HG03558 (cell line): ENCODE results near the gene PDZRN4.

Experiments used
- ATAC-seq: cut with Tn5 transposase; IDR thresholded peaks from one replicate; pipeline ENCODE4 v1.9.1; 2021; ENCODE audit warnings: moderate number of reproducible peaks; ENCODE audit not compliant: unreplicated experiment; ENCODE audit errors: extremely low read depth

PDZRN4 gene

DNA sequence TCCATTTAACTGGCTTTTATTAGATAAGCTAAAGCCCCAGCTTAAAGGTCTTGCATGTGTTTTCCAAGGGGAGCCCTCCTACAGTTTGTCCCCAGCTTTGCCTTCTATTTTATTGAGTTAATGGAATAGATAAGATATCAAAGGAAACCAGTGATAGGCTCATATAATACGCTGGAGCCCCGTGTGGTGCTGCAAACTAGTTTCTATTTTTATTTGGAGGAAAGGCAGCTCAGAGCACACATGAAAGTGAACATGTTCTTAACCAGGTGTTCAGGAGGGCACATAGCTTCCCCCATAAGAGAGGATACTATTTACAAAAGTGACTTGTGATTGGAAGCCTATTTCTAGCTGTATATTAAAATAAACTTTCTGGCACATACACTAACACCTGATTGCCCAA lies 251.7 kb downstream of the PDZRN4 start:
- ATAC-seq: no peak

DNA sequence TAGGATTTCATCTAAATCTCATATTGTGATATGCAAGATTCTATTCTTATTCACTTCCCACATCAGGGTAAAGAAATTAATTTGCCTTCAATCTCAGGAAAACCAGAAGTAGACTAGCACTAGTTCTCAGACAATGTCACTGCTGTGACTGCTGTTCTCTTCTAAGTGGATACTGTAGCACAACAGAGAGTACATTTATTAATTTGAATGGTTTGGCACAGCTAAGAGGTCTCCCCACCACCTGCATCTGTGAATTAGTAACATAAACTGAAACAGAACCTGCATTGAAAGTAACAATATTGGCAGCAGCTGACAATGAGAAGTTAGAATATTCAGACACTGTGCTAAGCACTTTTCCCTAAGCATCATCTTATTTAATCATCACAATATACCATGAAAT lies 253.1 kb downstream of the PDZRN4 start:
- no peak for ATAC-seq

GRCh38 chr12:41442896-41443295 lies 254.8 kb downstream of the PDZRN4 start:
- no peak for ATAC-seq

DNA sequence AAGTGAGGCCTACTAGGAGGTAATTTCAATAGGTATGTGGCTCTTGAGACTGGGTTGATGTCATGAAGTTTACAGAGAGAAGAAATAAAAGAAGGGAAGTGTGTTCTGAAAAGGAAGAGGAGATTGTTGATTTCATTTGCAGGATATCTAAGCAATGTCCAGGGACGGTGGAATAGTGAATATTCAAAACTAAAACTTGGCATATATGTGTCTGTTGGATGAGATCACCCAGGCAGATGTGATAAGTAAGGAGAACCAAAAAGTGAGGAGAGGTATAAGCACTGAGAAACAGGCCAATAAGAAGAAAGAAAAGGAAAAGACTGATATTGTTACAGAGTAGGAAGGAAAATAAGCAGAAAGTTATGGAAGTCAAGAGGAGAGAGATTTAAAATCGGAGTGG lies 255.6 kb downstream of the PDZRN4 start:
- no peak for ATAC-seq

GRCh38 chr12:41452838-41453407 lies 264.8 kb downstream of the PDZRN4 start:
- no peak for ATAC-seq

- ATAC-seq: no peak
Measured at GRCh38 chr12:41453409-41453808, 265.3 kb downstream of the PDZRN4 start.

GRCh38 chr12:41459111-41459905 lies 271.2 kb downstream of the PDZRN4 start:
- ATAC-seq: no peak

- ATAC-seq: no peak
Measured at GRCh38 chr12:41459906-41460214, 271.7 kb downstream of the PDZRN4 start.

DNA sequence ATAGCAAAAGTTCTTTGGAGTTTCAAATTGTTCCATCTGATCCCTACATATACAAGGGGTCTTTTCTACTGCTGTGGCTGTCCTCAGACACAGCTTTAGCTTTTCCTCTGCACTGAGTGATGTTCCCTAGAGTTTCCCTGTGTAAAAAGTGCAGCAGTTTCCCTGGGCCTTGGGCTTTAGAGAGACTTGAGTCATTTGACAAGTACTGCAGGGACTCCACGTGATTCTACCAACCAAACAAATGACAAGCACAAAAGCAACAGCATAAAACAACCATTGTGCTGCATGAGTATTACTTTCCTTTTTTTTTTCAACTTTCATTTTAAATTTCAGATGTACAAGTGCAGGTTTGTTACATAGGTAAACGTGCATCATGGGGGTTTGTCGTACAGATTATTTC lies 272.8 kb downstream of the PDZRN4 start:
- no peak for ATAC-seq

- no peak for ATAC-seq
Measured at GRCh38 chr12:41462312-41462711, 274.2 kb downstream of the PDZRN4 start.

DNA sequence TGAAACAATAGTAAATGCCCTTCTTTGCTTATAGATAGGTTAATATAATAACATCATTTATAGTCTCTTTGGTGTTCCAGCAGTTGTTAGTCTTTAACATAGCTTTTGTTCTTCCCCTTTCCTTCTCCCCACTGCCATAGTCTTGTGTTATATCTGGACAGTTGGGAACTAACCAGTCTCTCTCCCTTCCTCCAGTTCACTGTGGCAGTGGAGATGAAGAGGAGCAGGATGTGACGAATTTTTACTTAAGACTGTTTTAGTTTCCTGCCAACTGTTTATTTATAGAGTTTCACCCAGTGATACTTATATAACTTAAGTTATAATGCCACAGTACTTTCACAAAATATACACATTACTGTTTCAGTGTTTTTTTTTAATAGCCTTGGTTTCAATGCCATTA lies 277.4 kb downstream of the PDZRN4 start:
- ATAC-seq: no peak

- no peak for ATAC-seq
Measured at GRCh38 chr12:41466300-41466699, 278.2 kb downstream of the PDZRN4 start.

- no peak for ATAC-seq
Measured at GRCh38 chr12:41466802-41467201, 278.7 kb downstream of the PDZRN4 start.

GRCh38 chr12:41467591-41468325 lies 279.6 kb downstream of the PDZRN4 start:
- ATAC-seq: no peak

DNA sequence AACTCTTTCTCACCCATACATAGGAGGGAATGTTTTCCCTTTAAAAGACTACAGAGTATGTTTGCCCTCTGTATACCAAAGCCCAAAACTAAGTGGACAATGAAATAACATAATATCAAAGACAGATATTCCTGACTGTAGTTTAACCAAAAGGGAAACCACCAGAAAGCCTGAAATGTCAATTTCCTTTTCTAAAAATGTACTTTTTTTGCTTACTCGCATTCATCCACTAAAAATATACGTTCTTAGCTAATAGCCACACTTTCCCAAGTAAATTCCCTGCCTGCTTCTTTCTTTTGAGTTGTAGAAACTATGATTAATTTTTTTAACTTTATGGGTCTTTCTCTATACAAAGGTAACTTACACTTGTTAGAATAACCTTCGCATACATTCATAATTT lies 280.2 kb downstream of the PDZRN4 start:
- ATAC-seq: no peak

- ATAC-seq: no peak
Measured at GRCh38 chr12:41468756-41469155, 280.6 kb downstream of the PDZRN4 start.

GRCh38 chr12:41473441-41473840 lies 285.3 kb downstream of the PDZRN4 start:
- no peak for ATAC-seq

DNA sequence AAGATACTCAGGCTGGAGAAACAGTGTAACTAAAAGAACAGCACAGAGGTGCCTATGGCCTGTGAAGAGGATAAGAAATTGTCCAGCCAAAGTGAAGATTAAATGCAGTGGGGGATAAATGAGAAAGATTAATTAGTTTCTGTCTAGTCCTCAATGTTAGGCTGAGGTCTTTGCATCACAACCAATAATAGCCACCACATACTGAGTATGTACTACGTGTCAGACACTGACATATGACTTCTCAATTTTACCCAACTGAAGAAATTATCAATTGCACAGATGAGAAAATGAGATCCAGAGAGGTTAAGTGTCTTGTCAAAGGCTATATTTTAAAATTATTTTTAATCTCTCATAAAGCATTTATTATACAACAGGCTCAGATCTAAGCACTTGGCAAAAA lies 285.9 kb downstream of the PDZRN4 start:
- no peak for ATAC-seq

DNA sequence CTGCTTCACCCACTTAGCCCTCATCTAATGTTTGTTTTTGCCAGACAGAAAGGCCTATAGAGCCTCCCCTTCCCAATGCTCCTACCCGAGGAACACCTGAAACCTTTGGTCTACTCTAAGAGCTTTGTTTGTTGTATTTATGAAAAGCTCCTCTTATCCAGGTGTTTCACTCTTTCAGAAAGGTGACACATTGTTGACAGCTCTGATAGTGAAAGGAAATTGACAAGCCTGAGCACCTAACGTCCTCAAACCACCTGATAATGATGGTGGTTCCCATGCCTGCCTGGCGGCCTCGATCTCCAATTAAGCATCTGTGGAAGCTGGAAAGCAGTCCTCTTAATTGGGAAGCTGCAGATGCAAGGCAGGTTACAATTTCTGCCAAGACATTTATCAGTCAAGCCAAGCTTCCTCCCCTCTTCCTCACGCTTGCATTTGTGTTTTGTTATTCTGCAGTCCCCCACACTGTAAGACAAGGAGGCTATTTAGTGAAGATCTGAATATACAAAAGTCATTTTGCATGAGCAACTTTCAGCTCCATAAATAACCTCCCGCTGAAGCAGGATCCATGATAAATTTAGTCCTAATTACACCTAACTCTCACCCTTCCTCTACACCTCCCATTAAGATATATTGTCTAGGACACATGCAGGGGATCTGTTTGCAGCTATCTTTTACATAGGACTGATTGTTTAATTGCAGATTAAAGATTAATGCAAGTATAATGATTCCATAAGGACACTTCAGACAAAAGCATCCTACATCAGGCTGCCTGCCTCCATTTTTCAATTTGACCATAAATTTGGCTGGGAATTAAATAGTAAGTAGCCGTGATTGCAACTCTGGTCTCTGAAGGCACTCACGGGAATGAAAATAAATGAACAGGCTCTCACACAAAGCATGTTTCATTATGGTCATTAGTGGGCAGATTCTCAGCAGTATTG lies 288.6 kb downstream of the PDZRN4 start:
- ATAC-seq: no peak

DNA sequence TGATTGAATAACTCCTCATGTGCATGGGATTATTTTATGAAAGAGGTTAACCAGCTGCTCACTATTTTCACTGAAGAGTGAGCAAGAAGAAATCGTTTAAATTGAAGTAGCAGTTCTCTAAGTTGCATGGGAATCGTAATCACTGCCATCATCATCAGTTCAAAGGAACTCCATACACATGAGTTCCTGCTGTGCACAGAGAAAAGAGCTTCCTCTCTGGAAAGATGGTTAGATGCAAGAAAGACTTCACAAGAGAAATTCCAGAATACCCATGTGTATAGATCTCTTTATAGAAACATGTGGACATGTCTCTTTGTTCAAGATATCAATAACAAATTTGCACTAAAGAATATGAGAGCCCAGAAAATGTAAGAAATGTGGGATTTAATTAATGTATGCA lies 291.3 kb downstream of the PDZRN4 start:
- no peak for ATAC-seq

- ATAC-seq: no peak
Measured at GRCh38 chr12:41485203-41485602, 297.1 kb downstream of the PDZRN4 start.
